CD4-positive, CD25-positive, alpha-beta regulatory T cell (primary cell): ENCODE measurements around the gene OTOP3. TPM values are rescaled to one million over a fixed set of nuclear protein-coding genes. Genes with fewer than 3 reads are reported as not detected.
"Not testable (repeated sequence)": the region's sequence is repeated elsewhere in the genome, so short reads cannot be mapped to it uniquely, and the experiment has no call there.

Experiments used
- ATAC-seq, 2 donors: fragments of 150-1000 bp; cut with Tn5 transposase; one replicate each; pipeline ENCODE4 v1.10.0; 2021; ENCODE audit warnings: low read depth in 2 of 2, moderate number of reproducible peaks in 2 of 2, moderate library complexity in 1 of 2
- DNase-seq, 3 donors: peaks; one replicate each; pipeline versions ENCODE4 v3.0.0 to v3.0.0-alpha.2; 2012 to 2022; ENCODE audit warnings: mixed read lengths in 1 of 3
- H3K27ac ChIP-seq: one replicate; pipeline ENCODE4 v1.7.0; 2013; ENCODE audit warnings: mild to moderate bottlenecking, low read length; ENCODE audit not compliant: insufficient read depth, poor library complexity, severe bottlenecking
- H3K27me3 ChIP-seq: one replicate; pipeline ENCODE4 v1.7.0; 2013; ENCODE audit warnings: low read length; ENCODE audit not compliant: control insufficient read depth, insufficient read depth
- H3K36me3 ChIP-seq: one replicate; pipeline ENCODE4 v1.7.0; 2013; ENCODE audit warnings: mild to moderate bottlenecking, low read length, moderate library complexity; ENCODE audit not compliant: control insufficient read depth, insufficient read depth
- H3K4me1 ChIP-seq: 2 replicates; pipeline ENCODE4 v1.7.0; 2013; ENCODE audit warnings: mild to moderate bottlenecking, low read length; ENCODE audit not compliant: insufficient read depth, control insufficient read depth, poor library complexity, severe bottlenecking
- H3K4me3 ChIP-seq: one replicate; pipeline ENCODE4 v1.7.0; 2013; ENCODE audit warnings: low read depth, mild to moderate bottlenecking, low read length, moderate library complexity
- H3K9me3 ChIP-seq, 2 experiments: 1 replicate in 1 of 2; 2 replicates in 1 of 2; pipeline ENCODE4 v1.7.0; 2013; ENCODE audit warnings: low read length in 2 of 2, mild to moderate bottlenecking in 1 of 2, moderate library complexity in 1 of 2; ENCODE audit not compliant: control insufficient read depth in 2 of 2
- H3K27ac Mint-ChIP-seq, 3 donors: one replicate each; pipeline ENCODE4 v1.8.0; 2020 to 2022; ENCODE audit warnings: mild to moderate bottlenecking in 3 of 3, mixed read lengths in 3 of 3, moderate library complexity in 2 of 3
- H3K27me3 Mint-ChIP-seq: one replicate; pipeline ENCODE4 v1.8.0; 2022; ENCODE audit warnings: mild to moderate bottlenecking, mixed read lengths
- H3K36me3 Mint-ChIP-seq: one replicate; pipeline ENCODE4 v1.8.0; 2020; ENCODE audit warnings: mixed read lengths
- H3K4me1 Mint-ChIP-seq, 4 donors: one replicate each; pipeline ENCODE4 v1.8.0; 2020 to 2022; ENCODE audit warnings: mixed read lengths in 4 of 4, mild to moderate bottlenecking in 1 of 4
- H3K4me3 Mint-ChIP-seq, 4 donors: one replicate each; pipeline ENCODE4 v1.8.0; 2020 to 2022; ENCODE audit warnings: mild to moderate bottlenecking in 4 of 4, mixed read lengths in 4 of 4, moderate library complexity in 3 of 4
- H3K9me3 Mint-ChIP-seq, 7 donors: one replicate each; pipeline ENCODE4 v1.8.0; 2020 to 2022; ENCODE audit warnings: mixed read lengths in 7 of 7, mild to moderate bottlenecking in 3 of 7, moderate library complexity in 2 of 7
- polyA plus RNA-seq, 4 donors: library from polyadenylated mRNA; unstranded; fragments of 300-500 nt; fragmentation: Illumina TruSeq; gene quantifications; one replicate each; pipeline ENCODE4 v1.2.3, GENCODE V29; 2021
- total RNA-seq: library from RNA; stranded (reverse); gene quantifications from one replicate; pipeline ENCODE4 v1.2.3, GENCODE V29; 2022

Gene OTOP3
- total and polyA plus RNA-seq, 5 donors from 2014 or later: not detected

DNA sequence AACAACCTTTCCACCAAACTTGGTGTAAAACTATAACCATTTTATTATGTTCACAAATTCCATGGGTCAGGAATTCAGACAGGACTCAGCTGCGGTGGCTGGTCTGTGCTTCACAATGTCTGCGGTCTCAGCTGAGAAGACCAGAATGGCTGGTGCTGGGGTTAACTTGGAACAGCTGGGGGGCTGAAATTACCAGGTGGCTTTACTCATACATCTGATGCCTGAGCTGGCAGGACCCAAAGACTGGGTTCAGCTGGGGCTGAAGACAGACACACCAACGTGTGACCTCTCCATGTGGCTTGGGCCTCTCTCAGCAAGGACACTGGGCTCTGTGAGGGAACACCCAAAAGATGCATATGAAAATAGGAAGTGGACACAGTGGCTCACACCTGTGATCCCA is 42.5 kb downstream of the OTOP3 start:
- no peak overlapping the region for H3K27ac Mint-ChIP-seq
- peaks cover 19% of the 10 kb centered on the region for H3K4me1 ChIP-seq

DNA sequence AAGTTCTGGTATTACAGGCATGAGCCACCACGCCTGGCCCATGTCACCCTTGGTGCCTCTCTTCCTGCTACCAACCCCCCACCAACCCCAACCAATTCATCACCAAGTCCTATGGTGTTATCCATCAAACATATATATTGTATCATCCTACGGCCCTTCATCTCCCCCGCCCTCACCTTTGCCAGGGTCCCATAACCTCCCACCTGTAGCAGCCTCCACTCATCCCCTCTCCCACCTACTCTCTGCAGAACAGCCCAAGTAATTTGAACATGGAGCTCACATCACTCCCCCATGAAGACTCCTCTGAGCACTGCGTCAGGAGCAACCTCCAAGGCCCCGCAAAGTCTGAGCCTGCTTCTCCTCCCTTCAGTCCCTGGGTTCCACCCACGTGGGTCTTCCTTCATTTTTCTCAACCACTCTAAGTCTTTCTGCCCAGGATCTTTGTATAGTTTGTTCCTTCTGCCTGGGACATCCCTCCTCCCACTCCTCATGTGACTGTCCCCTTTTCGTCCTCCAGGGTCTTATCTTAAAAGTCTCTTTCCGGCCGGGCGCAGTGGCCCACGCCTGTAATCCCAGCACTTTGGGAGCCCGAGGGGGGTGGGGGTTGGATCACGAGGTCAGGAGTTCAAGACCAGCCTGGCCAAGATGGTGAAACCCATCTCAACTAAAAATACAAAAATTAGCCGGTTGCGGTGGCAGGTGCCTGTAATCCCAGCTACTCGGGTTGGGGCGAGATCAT is 43.9 kb downstream of the OTOP3 start:
- Mint-ChIP-seq H3K4me3 (peak overlapping the region; percentile 48 to 67 (median 64)), H3K36me3 (no peaks in the 10 kb centered on the region), H3K27me3 (peaks cover 29% of the 10 kb centered on the region), H3K9me3 (no peaks in the 10 kb centered on the region), H3K27ac (peak overlapping the region in 1 of 3 donors; percentile 75), H3K4me1 (peaks cover 5 to 22% (median 11%) of the 10 kb centered on the region in 4 donors)
- peaks cover 19% of the 10 kb centered on the region for H3K4me1 ChIP-seq
- no peaks in the 10 kb centered on the region for H3K9me3 ChIP-seq
- no peaks in the 10 kb centered on the region for H3K36me3 ChIP-seq
- no peak overlapping the region for H3K4me3 ChIP-seq
- no peak overlapping the region for H3K27ac ChIP-seq
- ATAC-seq (no peak), DNase-seq (no peak)
- H3K27me3 ChIP-seq: peaks cover 5% of the 10 kb centered on the region

More for the DNA sequence above, 42.5 kb downstream of the OTOP3 start:
- H3K27ac ChIP-seq: no peak overlapping the region
- H3K9me3 ChIP-seq: no peaks in the 10 kb centered on the region
- Mint-ChIP-seq H3K36me3 (no peaks in the 10 kb centered on the region), H3K4me1 (peaks cover 0 to 22% (median 9%) of the 10 kb centered on the region in 4 donors), H3K9me3 (no peaks in the 10 kb centered on the region), H3K27me3 (peaks cover 38% of the 10 kb centered on the region), H3K4me3 (peak overlapping the region in 1 of 4 donors; percentile 12)
- H3K36me3 ChIP-seq: no peaks in the 10 kb centered on the region
- DNase-seq (no peak), ATAC-seq (no peak)
- H3K27me3 ChIP-seq: peaks cover 9% of the 10 kb centered on the region
- no peak overlapping the region for H3K4me3 ChIP-seq

DNA sequence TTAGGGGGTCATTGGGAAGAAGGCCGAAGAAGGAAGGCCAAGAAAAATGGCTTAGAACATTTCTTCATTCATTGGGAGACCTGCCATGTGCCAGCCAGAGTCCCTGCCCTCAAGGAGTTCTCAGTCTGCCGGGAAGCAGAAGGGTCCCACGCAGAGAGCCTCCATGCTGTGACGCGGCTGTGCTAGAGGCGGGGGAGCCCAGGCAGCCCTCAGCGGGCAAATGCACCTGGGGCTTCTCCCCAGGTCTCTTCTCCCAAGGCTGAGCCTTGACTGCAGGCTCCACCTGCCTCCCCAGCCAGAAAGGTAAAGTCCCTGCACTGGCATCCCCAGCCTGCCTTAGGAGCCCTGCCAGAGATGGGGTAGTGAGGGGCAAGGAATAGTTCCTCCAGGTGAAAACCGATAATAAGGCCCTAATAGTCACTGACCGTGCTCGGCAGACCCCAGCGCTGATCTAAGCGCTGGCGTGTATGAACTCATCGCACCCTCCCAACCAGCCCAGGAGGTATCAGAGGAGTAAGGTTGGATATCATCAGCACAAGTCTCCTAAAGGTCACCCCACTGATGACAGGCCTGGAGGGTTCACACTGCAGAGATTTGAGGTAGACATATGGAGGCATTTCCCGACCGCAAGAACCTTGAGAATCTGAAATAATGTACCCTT is 45.8 kb downstream of the OTOP3 start:
- H3K36me3 Mint-ChIP-seq: no peaks in the 10 kb centered on the region
- peak overlapping the region; percentile 70 for H3K27ac ChIP-seq
- peaks cover 8% of the 10 kb centered on the region for H3K27me3 ChIP-seq
- peak overlapping the region; percentile 83 to 94 (median 90) for H3K4me3 Mint-ChIP-seq
- H3K27me3 Mint-ChIP-seq: peaks cover 23% of the 10 kb centered on the region
- peaks cover 19% of the 10 kb centered on the region for H3K4me1 ChIP-seq
- H3K27ac Mint-ChIP-seq: peak overlapping the region in 2 of 3 donors; percentile 93 to 94
- H3K9me3 Mint-ChIP-seq: no peaks in the 10 kb centered on the region
- H3K4me3 ChIP-seq: peak overlapping the region; percentile 76
- no peaks in the 10 kb centered on the region for H3K9me3 ChIP-seq
- peaks cover 5 to 24% (median 13%) of the 10 kb centered on the region in 4 donors for H3K4me1 Mint-ChIP-seq
- no peak for DNase-seq
- no peak for ATAC-seq
- H3K36me3 ChIP-seq: no peaks in the 10 kb centered on the region

GRCh38 chr17:74981979-74982662 is 46.4 kb downstream of the OTOP3 start:
- Mint-ChIP-seq H3K27me3 (peaks cover 22% of the 10 kb centered on the region), H3K9me3 (no peaks in the 10 kb centered on the region), H3K4me3 (peak overlapping the region; percentile 83 to 94 (median 90)), H3K36me3 (no peaks in the 10 kb centered on the region), H3K4me1 (peaks cover 7 to 30% (median 19%) of the 10 kb centered on the region in 4 donors), H3K27ac (peak overlapping the region in 2 of 3 donors; percentile 93 to 94)
- peaks cover 22% of the 10 kb centered on the region for H3K4me1 ChIP-seq
- peak overlapping the region; percentile 76 for H3K4me3 ChIP-seq
- no peaks in the 10 kb centered on the region for H3K9me3 ChIP-seq
- peak overlapping the region; percentile 70 for H3K27ac ChIP-seq
- peak; percentile 80 to 89 (median 80) for DNase-seq
- ATAC-seq: peak; percentile 95 to 96
- no peaks in the 10 kb centered on the region for H3K36me3 ChIP-seq
- peaks cover 8% of the 10 kb centered on the region for H3K27me3 ChIP-seq

DNA sequence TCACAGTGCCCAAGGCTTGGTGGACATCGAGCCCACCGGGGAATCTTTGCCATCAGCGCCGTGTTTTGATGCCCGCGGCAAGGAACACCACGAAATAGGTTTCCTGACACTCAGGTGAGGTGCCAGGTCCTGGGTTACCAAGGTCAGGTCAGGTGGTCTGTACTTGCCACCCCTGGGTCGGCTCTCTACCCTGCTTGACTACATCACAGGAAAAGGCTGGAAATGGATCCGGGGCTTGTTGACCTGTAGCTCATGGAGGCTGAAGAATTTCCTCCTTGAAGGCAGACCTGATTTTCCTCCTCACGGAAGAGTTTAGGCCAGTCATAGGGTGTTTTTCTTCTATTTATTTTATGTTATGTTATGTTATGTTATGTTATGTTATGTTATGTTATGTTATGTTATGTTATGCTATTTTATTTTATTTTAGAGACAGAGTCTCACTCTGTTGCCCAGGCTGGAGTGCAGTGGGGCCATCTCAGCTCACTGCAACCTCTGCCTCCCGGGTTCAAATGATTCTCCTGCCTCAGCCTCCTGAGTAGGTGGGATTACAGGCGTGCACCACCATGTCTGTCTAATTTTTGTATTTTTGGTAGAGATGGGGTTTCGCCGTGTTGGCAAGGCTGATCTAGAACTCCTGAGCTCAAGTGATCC is 47.1 kb downstream of the OTOP3 start:
- H3K9me3 Mint-ChIP-seq, H3K36me3 Mint-ChIP-seq, DNase-seq, H3K27me3 ChIP-seq, H3K9me3 ChIP-seq, H3K36me3 ChIP-seq, ATAC-seq: not testable (repeated sequence)
- Histone ChIP-seq H3K4me1 (peaks cover 29% of the 10 kb centered on the region), H3K27ac (peak overlapping the region; percentile 70), H3K4me3 (peak overlapping the region; percentile 34)
- H3K4me1 Mint-ChIP-seq: peaks cover 9 to 32% (median 22%) of the 10 kb centered on the region in 4 donors
- peaks cover 23% of the 10 kb centered on the region for H3K27me3 Mint-ChIP-seq
- H3K4me3 Mint-ChIP-seq: peak overlapping the region; percentile 70 to 94 (median 82)
- H3K27ac Mint-ChIP-seq: peak overlapping the region in 2 of 3 donors; percentile 82 to 93

DNA sequence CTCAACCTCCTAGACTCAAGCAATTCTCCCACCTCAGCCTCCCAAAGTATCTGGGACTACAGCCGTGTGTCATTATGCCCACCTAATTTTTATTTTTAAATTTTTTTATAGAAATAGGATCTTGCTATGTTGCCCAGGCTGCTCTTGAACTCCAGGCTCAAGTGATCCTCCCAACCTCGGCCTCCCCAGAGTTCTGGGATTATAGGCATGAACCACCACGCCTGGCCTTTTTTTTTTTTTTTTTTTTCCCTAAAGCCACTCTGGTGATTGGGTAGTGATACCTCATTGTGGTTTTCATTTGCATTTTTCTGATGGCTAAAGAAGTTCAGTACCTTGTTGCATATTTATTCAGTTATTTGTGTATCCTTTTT is 50.5 kb downstream of the OTOP3 start:
- Mint-ChIP-seq H3K27me3 (peaks cover 18% of the 10 kb centered on the region), H3K4me3 (peak overlapping the region in 1 of 4 donors; percentile 85), H3K27ac (no peak overlapping the region), H3K36me3 (no peaks in the 10 kb centered on the region), H3K4me1 (peaks cover 7 to 27% (median 19%) of the 10 kb centered on the region in 4 donors), H3K9me3 (no peaks in the 10 kb centered on the region)
- H3K36me3 ChIP-seq: no peaks in the 10 kb centered on the region
- H3K27me3 ChIP-seq: peaks cover 10% of the 10 kb centered on the region
- H3K4me3 ChIP-seq: no peak overlapping the region
- no peak overlapping the region for H3K27ac ChIP-seq
- no peaks in the 10 kb centered on the region for H3K9me3 ChIP-seq
- H3K4me1 ChIP-seq: peaks cover 32% of the 10 kb centered on the region
- DNase-seq: no peak
- ATAC-seq: no peak

- Mint-ChIP-seq H3K36me3 (no peaks in the 10 kb centered on the region), H3K27ac (peak within 1 kb of the TSS in 2 of 3 donors; percentile 78 to 80), H3K9me3 (no peaks in the 10 kb centered on the region), H3K4me1 (peaks cover 3 to 19% (median 14%) of the 10 kb centered on the region in 4 donors), H3K4me3 (peak within 1 kb of the TSS; percentile 85 to 94 (median 88)), H3K27me3 (peaks cover 24% of the 10 kb centered on the region)
- Histone ChIP-seq H3K27ac (no peak within 1 kb of the TSS), H3K4me1 (peaks cover 21% of the 10 kb centered on the region), H3K27me3 (peaks cover 10% of the 10 kb centered on the region), H3K9me3 (no peaks in the 10 kb centered on the region), H3K4me3 (peak within 1 kb of the TSS; percentile 83), H3K36me3 (no peaks in the 10 kb centered on the region)
- ATAC-seq (peak; percentile 92 to 93), DNase-seq (peak; percentile 87 to 88 (median 88))
Measured at GRCh38 chr17:74987418-74987908, 51.8 kb downstream of the OTOP3 start, which contains the start of gene CDR2L. Gene CDR2L (plus strand): TSS chr17:74987632. CDS start chr17:74988044, 412 bp downstream.
